GM12872 (cell line): ENCODE results near the gene CERS6.

Experiments
- TF ChIP-seq, protein P1 (sequence below): IDR thresholded peaks from 3 replicates; pipeline ENCODE4 v1.5.1; 2011; ENCODE audit warnings: low read depth, mild to moderate bottlenecking, low read length, moderate library complexity; ENCODE audit not compliant: insufficient read depth

Gene CERS6

DNA sequence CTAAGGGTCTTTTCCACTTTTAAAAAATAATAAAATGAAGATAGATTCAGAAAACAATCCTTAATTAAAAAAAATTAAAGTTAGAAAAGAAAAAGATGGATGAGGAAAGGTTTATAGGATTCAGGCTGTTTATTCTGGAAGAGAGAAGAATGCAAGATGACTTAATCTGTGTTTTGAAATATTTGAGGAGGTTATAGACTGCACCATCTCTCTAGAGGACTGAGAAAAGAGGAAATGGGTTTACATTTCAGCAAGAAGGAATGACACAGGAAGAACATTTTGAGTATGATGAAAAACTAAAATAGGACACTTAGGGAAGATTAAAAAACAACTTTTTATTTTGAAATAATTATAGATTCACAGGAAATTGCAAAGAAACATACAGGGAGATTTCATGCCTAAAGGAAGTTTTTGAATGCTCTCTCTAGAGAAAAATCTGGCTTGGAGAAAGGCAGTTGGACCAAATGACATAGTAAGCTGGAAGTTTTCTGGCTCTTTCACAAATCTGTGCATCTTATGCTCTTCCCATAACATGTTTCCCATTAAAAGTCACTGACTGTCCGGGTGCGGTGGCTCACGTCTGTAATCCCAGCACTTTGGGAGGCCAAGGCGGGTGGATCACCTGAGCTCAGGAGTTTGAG, 75.0 kb downstream of the CERS6 start:
- TF ChIP-seq, protein P1, sequence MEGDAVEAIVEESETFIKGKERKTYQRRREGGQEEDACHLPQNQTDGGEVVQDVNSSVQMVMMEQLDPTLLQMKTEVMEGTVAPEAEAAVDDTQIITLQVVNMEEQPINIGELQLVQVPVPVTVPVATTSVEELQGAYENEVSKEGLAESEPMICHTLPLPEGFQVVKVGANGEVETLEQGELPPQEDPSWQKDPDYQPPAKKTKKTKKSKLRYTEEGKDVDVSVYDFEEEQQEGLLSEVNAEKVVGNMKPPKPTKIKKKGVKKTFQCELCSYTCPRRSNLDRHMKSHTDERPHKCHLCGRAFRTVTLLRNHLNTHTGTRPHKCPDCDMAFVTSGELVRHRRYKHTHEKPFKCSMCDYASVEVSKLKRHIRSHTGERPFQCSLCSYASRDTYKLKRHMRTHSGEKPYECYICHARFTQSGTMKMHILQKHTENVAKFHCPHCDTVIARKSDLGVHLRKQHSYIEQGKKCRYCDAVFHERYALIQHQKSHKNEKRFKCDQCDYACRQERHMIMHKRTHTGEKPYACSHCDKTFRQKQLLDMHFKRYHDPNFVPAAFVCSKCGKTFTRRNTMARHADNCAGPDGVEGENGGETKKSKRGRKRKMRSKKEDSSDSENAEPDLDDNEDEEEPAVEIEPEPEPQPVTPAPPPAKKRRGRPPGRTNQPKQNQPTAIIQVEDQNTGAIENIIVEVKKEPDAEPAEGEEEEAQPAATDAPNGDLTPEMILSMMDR, result no peak

DNA sequence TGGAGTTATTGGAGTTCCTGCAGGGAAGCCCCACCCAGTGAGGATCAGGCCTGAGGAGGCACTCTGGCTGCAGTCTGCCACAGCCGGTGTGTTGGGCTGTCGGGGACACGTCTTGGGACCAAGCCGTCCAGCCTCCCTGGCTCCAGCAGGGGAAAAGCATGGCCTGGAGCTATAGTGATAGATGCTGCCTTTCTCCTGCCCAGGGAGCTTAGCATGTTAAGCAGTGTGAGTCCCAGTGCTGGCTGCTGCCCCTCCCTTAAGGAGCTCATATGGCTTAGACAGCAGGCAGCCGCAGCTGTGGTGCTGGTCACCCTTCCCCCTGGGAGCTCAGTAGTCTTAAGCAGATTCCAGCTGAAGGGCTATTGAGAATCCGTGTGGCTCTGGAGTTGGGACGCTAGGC, 78.9 kb downstream of the CERS6 start:
- TF ChIP-seq, protein P1, result no peak

DNA sequence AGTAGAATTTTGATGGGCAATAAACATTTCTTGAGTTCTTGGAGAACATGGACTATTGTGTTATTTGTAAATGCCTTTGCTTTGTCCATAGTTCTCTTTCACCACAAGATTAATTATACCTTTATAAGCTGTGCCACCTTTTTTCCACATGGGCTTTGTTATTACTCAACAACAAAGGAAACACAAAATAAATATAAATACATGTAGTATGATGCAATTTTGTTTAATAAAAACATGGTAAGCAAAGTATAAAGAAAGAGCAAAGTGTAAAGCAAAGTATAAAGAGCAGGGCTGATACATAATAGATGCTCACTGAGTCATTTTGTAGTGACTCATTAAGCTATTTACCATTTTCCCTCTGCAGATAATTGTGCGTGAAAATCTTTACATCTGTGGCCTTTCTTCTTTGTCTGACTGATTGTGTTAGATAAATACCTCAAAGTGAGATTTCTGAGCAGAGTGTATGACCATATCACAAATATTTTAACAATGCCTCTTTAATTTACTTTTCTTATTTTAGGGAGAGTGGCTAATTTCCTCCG, 80.9 kb downstream of the CERS6 start:
- TF ChIP-seq, protein P1, result no peak

DNA sequence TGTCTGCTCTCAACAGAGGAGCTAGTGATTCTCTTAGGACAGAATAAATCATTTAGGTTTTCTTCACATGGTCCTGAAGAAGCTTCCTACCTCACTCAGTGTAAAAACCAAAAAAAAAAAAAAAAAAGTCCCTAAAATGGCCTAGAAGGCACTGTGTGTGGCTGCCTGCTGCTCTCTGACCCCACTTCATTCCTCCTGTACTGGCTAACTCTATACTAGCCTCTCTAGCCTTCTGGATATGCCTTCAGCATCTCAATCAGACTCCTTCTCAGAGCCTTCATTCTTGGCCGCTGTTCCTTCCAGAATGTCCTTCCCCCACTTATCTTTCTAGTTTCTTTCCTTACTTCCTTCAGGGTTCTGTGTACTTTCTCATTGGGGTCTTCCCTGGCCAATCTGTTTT, 82.1 kb downstream of the CERS6 start:
- TF ChIP-seq, protein P1, result no peak

DNA sequence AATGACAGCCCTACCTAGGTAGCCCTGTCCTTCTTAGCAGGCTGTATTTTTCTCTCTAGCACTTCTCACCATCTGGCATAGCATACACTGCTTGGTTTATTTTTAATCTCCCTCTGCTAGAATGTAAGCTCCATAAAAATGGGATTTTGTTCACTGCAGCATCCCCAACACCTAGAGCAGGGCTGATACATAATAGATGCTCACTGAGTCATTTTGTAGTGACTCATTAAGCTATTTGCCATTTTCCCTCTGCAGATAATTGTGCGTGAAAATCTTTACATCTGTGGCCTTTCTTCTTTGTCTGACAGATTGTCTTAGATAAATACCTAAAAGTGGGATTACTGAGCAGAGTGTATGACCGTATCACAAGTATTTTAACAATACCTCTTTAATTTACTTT, 82.5 kb downstream of the CERS6 start:
- TF ChIP-seq, protein P1, result no peak

DNA sequence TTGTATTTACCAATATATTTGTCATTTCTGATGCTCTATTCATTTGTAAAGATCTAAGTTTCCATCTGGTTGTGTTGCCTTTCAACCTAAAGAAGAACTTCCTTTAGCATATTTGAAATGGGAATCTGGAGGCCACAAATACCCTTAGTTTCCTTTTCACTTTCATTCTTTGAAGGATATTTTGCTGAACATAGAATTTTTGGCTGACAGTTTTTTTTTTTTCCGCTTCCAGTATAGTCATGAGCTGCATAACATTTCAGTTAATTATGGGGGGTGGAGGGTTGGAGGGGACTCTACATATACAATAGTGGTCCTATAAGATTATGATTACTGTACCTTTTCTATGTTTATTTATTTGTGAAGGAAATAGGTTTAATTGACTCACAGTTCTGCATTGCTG, 83.9 kb downstream of the CERS6 start:
- TF ChIP-seq, protein P1, result no peak

DNA sequence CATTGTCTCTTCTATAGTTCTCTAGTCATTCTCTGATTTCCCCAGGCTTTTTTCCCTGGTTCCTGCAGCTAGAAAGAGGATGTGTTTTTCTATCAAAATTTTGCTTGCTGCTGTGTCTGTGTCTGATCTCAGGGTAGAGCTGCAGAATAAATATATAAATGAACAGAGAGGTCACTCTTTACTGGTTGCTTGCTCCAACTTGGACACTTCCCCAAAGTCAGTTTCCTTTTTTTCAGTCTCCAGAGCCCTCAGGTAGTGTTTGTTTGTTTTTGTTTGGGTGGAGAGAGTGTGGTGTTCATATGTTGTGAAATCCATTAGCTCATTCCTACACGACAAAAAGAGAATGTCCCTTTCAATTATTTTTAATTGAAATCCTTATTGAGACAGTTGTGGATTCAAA, 85.8 kb downstream of the CERS6 start:
- TF ChIP-seq, protein P1, result no peak
